ENCODE measurements around the gene CSNK1A1. TPM values are rescaled to one million over a fixed set of nuclear protein-coding genes. Genes with fewer than 3 reads are reported as not detected.
"Not testable (repeated sequence)": the region's sequence is repeated elsewhere in the genome, so short reads cannot be mapped to it uniquely, and the experiment has no call there.

Gene CSNK1A1
- total RNA-seq, 1 donor from 2014 or later, result 282 TPM

DNA sequence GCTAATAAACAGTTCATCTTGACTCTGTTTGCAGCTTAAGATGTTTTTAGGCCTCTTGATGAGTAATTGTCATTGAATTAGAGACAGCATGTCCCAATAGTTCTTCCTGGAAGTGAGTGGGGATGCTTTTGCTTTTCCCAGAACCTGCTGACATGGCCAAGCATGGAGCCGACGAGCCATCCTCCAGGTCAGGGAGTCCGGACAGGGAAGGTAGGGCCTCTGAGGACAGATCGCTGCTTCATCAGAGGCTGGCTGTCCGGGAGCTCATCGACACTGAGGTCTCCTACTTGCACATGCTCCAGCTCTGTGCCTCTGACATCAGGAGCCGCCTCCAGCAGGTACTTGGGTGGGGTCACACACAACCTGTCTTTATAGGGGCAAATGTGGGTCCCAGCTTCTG, 46.4 kb upstream of the CSNK1A1 start:
- no peak overlapping the region for H3K27ac Mint-ChIP-seq (ENCODE audit: unreplicated experiment)
- peaks cover 38% of the 10 kb centered on the region for H3K4me1 Mint-ChIP-seq (ENCODE audit: unreplicated experiment)
- no peak overlapping the region for H3K4me3 Mint-ChIP-seq (ENCODE audit: unreplicated experiment)
- TF ChIP-seq, protein P1, sequence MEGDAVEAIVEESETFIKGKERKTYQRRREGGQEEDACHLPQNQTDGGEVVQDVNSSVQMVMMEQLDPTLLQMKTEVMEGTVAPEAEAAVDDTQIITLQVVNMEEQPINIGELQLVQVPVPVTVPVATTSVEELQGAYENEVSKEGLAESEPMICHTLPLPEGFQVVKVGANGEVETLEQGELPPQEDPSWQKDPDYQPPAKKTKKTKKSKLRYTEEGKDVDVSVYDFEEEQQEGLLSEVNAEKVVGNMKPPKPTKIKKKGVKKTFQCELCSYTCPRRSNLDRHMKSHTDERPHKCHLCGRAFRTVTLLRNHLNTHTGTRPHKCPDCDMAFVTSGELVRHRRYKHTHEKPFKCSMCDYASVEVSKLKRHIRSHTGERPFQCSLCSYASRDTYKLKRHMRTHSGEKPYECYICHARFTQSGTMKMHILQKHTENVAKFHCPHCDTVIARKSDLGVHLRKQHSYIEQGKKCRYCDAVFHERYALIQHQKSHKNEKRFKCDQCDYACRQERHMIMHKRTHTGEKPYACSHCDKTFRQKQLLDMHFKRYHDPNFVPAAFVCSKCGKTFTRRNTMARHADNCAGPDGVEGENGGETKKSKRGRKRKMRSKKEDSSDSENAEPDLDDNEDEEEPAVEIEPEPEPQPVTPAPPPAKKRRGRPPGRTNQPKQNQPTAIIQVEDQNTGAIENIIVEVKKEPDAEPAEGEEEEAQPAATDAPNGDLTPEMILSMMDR (IDR thresholded peaks at IDR 0.05), result no peak
- H3K36me3 Mint-ChIP-seq (ENCODE audit: unreplicated experiment), result peaks cover 20% of the 10 kb centered on the region
- H3K27me3 Mint-ChIP-seq (ENCODE audit: unreplicated experiment), result no peaks in the 10 kb centered on the region
- no peaks in the 10 kb centered on the region for H3K9me3 Mint-ChIP-seq (ENCODE audit: unreplicated experiment)
- DNase-seq (ENCODE audit: extremely low spot score, unreplicated experiment), result no peak

DNA sequence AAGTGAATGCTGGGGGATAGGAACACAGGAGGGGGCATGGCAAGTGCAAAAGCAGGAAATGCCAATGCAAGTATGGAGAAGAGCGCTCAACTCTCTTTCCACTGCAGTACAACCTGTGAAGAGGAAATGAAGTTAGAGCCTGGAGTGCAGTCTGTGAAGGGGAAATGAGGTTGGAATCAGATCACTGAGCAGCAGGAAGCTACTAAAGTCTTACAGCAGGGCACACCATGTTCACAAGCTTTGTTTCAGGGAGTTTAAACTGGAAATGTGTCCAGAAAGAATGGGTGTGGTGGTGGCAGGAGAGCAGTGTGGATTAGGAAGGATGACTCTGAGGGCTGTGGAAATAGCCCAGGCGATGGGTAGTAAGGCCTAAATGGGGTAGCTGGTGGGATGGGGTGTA, 45.5 kb upstream of the CSNK1A1 start:
- Mint-ChIP-seq H3K36me3 (ENCODE audit: unreplicated experiment) (peaks cover 22% of the 10 kb centered on the region), H3K9me3 (ENCODE audit: unreplicated experiment) (no peaks in the 10 kb centered on the region), H3K27ac (ENCODE audit: unreplicated experiment) (peak overlapping the region; percentile 81), H3K4me1 (ENCODE audit: unreplicated experiment) (peaks cover 44% of the 10 kb centered on the region), H3K4me3 (ENCODE audit: unreplicated experiment) (no peak overlapping the region), H3K27me3 (ENCODE audit: unreplicated experiment) (no peaks in the 10 kb centered on the region)
- no peak for DNase-seq (ENCODE audit: extremely low spot score, unreplicated experiment)
- TF ChIP-seq, protein P1 (IDR thresholded peaks at IDR 0.05), result no peak

DNA sequence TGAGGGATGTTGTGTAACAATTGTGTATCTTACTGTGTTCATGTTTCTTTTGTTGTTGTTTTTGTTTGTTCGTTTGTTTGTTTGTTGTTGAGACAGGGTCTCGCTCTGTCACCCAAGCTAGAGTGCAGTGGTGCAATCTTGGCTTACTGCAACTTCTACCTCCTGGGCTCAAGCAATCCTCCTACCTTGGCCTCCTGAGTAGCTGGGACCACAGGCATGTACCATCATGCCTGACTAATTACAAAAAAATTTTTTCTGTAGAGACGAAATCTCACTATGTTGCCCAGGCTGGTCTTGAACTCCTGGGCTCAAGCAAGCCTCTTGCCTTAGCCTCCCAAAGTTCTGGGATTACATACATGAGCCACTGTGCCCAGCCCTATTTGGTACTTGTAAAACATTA, 43.9 kb upstream of the CSNK1A1 start:
- Mint-ChIP-seq H3K4me1 (ENCODE audit: unreplicated experiment) (peaks cover 44% of the 10 kb centered on the region), H3K27ac (ENCODE audit: unreplicated experiment) (peak overlapping the region; percentile 39), H3K36me3 (ENCODE audit: unreplicated experiment) (peaks cover 13% of the 10 kb centered on the region)
- H3K4me3 Mint-ChIP-seq (ENCODE audit: unreplicated experiment); H3K27me3 Mint-ChIP-seq (ENCODE audit: unreplicated experiment); H3K9me3 Mint-ChIP-seq (ENCODE audit: unreplicated experiment); DNase-seq (ENCODE audit: extremely low spot score, unreplicated experiment): not testable (repeated sequence)

DNA sequence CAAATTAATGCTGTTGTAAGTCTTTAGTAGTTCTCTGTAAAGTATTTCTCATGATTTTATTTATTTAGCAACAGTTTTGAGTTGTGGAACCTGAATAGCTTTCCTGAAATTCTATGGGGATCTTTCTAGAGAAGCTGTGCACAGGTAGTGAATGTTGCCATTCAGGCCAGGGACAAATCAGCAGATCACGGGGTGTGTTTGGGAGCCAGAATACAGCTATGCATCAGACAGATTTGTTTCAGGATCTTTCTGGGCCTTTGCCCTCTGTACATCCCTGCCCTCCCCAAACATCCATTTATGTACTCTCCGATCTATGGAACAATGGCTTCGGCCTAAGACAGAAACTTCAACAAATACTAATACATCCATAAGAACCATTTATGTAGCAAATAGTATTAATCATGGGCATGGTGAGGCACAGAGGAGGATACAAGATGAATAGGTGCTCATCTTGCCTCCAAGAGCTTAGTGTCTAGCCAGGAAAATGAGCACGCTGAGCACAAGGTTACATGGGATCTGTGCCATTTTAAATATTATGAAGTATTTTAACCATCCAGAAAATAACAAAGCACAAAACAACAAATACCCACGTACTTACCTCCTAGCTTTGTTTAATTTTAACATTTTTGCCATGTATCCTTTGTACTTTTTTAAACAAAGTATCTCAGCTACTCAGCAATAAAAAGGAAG, 43.1 kb upstream of the CSNK1A1 start:
- Mint-ChIP-seq H3K9me3 (ENCODE audit: unreplicated experiment) (no peaks in the 10 kb centered on the region), H3K27me3 (ENCODE audit: unreplicated experiment) (no peaks in the 10 kb centered on the region), H3K36me3 (ENCODE audit: unreplicated experiment) (peaks cover 15% of the 10 kb centered on the region), H3K4me3 (ENCODE audit: unreplicated experiment) (no peak overlapping the region), H3K4me1 (ENCODE audit: unreplicated experiment) (peaks cover 47% of the 10 kb centered on the region), H3K27ac (ENCODE audit: unreplicated experiment) (peak overlapping the region; percentile 39)
- no peak for DNase-seq (ENCODE audit: extremely low spot score, unreplicated experiment)
- TF ChIP-seq, protein P1 (IDR thresholded peaks at IDR 0.05), result no peak

DNA sequence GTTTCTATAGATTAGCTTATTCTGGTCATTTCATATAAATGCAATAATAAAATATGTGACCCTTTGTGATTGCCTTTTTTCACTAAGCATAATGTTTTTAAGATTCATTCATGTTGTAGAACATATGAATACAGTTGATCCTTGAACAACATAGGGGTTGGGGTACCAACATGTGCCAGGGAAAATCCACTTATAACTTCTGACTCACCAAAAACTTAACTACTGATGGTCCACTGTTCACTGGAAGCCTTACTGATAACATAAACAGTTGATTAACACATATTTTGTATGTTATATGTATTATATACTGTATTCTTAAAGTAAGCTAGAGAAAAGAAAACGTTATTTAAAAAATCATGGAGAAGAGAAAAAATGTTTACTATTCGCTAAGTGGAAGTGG, 42.1 kb upstream of the CSNK1A1 start:
- H3K36me3 Mint-ChIP-seq (ENCODE audit: unreplicated experiment), result peaks cover 14% of the 10 kb centered on the region
- DNase-seq (ENCODE audit: extremely low spot score, unreplicated experiment), result no peak
- H3K27ac Mint-ChIP-seq (ENCODE audit: unreplicated experiment), result peak overlapping the region; percentile 43
- TF ChIP-seq, protein P1 (IDR thresholded peaks at IDR 0.05), result no peak
- no peaks in the 10 kb centered on the region for H3K9me3 Mint-ChIP-seq (ENCODE audit: unreplicated experiment)
- H3K4me1 Mint-ChIP-seq (ENCODE audit: unreplicated experiment), result peaks cover 51% of the 10 kb centered on the region
- H3K4me3 Mint-ChIP-seq (ENCODE audit: unreplicated experiment), result no peak overlapping the region
- no peaks in the 10 kb centered on the region for H3K27me3 Mint-ChIP-seq (ENCODE audit: unreplicated experiment)

Data from osteocyte (in vitro differentiated cells).